GM19324 (cell line): ENCODE results near the gene CHCHD3.
"Not testable (repeated sequence)": the region's sequence is repeated elsewhere in the genome, so short reads cannot be mapped to it uniquely, and the experiment has no call there.

Experiments used
- ATAC-seq: cut with Tn5 transposase; IDR thresholded peaks from one replicate; pipeline ENCODE4 v1.9.1; 2021; ENCODE audit warnings: mild to moderate bottlenecking, moderate library complexity; ENCODE audit not compliant: unreplicated experiment, low FRiP score

CHCHD3 gene

DNA sequence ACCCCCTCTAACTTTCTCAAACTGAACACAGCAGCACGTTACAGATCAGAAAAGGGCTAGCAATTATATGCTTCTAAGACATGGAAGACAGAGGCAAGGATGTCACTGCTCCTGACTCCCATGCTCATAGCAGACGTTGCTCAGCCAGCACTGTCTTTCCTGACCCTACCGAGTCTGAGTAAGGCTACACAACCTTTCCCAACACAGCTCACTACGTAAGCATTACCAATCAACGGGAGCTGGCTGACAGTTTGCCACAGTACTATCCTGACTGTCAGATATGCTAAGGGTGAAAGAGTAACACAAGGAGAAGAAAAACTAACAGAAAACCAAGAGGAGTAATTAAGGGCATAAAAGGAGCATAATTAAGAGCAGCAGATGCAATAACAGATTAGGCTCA lies 171.2 kb downstream of the CHCHD3 start:
- ATAC-seq = no peak

DNA sequence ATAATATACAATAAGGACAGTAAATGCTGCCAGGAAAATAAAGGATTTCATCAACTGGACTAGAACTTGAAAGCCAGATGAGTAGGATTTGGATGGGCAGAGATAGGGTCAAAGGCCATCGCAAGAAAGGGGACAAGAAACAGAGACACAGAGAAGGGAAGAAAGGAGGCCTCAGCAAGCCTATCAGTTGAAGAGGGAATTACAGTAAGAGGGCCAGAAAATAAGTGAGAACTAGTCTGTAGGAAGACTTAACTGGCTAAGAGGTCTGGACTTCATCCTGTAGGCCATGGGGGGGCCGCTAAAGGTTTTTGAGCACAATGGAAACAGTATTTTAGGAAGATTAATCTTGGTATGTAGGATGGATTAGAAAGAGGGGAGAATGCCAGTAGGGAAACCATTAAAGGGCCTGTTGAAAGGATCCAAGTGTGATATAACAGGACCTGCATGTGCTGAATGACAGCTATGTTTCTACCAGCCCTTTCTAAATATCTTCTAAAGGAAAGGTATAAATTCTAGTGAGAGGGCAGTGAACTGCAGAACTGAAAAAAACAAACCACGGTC lies 174.4 kb downstream of the CHCHD3 start:
- ATAC-seq = no peak

DNA sequence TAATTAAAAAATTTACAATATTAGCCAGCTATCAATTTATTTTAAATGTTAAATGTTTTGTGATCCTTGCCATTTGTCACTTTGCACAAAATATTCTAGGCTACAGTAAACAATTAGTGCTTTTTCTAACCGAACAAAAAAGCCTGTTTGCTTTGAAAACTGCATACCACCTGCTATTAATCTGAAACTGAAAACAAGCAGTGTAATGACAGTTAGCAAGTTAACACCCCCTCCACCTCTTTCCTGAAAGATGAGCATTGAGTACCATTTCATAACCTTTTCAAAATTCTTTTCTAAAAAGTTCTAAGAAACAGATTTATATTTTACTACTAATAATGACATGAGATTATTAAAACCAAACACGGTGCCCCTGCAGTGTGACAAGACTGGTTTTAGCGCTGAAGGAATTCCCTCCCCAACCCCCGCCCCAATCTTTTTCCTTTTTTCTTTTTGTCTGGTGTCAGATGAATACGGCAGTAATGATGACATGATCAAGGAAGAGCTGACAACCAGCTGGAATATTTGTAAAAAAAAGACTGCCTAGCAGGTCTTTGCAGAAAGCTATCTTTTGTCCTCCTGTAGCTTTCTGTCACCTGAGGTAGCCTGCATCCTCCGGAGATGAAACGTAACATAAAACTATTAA lies 175.6 kb downstream of the CHCHD3 start:
- ATAC-seq = no peak

DNA sequence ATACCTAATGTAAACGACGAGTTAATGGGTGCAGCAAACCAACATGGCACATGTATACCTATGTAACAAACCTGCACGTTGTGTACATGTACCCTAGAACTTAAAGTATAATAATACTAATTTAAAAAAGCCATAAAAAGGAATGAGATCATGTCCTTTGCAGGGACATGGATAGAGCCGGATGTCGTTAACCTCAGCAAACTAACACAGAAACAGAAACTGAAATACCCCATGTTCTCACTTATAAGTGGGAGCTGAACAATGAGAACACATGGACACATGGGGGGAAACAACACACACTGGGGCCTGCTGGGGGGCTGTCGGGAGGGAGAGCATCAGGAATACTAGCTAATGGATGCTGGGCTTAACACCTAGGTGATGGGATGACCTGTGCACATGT lies 176.8 kb downstream of the CHCHD3 start:
- not testable (repeated sequence) for ATAC-seq

DNA sequence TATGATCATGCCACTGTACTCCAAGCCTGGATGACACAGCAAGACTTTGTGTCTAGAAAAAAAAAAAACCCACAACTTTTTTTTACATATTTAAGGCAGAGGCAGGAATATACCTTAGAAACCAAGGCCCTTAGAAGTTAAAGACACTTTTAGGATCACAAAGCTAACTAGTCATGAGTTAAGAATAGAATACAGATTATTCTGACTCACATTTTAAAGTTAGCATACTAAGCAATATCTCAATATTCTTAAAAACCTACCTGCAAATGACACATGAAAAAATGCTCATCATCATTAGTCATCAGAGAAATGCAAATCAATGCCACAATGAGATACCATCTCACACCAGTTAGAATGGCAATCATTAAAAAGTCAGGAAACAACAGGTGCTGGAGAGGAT lies 177.7 kb downstream of the CHCHD3 start:
- no peak for ATAC-seq

DNA sequence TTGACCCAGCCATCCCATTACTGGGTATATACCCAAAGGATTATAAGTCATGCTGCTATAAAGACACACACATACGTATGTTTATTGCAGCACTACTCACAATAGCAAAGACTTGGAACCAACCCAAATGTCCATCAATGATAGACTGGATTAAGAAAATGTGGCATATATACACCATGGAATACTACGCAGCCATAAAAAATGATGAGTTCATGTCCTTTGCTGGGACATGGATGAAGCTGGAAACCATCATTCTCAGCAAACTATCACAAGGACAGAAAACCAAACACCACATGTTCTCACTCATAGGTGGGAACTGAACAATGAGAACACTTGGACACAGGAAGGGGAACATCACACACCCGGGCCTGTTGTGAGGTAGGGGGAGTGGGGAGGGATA lies 179.6 kb downstream of the CHCHD3 start:
- not testable (repeated sequence) for ATAC-seq

DNA sequence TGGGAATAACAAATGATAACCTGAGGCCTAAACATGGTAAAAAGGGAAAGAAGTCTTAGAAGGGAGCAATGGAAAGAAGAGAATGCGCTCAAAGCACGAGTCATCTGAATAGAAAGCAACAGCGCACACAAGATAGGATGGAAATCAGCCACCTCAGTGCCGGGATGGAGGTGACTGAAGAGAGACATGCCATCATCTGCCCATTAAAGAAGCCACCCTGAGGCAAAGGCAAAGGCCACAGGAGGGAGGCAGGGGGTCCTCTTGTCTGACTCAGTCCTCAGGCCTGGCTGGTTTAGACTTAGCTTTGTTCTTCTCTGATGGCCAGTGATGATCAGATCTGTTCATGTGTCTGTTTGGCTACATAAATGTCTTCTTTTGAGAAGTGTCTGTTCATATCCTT lies 180.6 kb downstream of the CHCHD3 start:
- no peak for ATAC-seq

DNA sequence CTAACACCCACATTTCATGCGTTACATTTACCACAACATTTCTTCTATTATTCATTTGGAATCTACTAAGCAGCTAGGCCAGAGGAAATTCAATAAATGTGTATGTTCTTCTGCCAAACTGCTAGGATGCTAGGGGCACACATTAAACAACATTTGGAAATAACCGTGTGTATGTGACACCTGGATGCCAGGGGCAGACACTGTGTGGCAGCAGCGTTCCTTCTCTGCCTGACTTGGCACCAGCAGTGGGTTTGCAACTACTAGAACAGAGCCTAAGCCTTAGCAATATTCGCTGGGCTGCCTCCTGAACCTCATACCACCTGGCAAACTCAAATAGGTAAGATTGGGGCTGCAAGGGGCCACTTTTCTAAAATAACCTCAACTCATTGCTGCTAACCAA lies 182.1 kb downstream of the CHCHD3 start:
- no peak for ATAC-seq

DNA sequence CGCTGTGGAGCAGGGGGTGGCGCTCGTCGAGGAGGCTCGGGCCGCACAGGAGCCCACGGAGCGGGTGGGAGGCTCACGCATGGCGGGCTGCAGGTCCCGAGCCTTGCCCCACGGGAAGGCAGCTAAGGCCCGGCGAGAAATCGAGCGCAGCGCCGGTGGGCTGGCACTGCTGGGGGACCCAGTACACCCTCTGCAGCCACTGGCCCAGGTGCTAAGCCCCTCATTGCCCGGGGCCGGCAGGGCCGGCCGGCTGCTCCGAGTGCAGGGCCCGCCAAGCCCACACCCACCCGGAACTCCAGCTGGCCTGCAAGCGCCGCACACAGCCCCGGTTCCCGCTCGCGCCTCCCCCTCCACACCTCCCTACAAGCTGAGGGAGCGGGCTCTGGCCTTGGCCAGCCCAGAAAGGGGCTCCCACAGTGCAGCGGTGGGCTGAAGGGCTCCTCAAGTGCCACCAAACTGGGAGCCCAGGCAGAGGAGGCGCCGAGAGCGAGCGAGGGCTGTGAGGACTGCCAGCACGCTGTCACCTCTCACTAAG lies 183.2 kb downstream of the CHCHD3 start:
- not testable (repeated sequence) for ATAC-seq

DNA sequence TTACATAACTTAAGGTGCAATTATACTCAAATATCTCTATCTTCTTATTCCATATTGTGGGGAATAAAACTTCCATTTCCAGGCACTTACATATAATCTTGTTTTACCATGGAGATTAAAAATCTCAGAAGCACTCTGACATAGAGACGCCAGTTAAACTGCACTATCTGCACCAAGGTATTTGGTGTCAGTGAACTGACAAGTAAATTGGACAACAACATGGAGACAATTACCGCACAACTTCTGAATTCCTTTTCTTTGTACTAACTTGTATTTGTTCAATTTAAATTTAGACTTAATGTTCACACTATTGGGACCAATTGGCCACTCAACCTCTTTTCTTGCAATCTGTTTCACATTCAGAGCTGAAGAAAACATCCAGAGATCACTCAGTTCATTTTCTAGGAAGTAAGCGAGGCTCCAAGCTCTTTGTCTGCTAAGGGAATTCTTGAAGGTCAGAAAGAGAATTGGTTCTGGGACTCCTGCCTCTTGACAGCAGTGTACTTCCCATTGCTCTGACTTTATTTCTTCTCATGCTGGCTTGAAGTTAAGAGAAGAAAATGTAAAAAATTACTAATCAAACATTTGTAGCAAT lies 184.7 kb downstream of the CHCHD3 start:
- no peak for ATAC-seq

DNA sequence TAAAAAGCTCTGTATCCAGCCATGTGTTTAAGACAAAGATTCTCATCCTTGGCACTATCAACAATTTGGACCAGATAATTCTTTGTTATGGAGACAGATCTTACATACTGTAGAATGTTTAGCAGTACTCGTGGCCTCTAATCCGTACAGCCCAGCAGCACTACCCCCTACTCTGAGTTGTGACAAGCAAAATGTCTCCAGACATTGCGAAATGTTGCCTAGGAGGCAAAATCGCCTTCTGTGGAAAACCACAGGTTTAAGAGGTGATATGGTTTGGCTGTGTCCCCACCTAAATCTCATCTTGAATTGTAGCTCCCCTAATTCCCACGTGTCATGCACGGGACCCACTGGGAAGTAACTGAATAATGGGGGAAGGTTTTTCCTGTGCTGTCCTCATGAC lies 186.7 kb downstream of the CHCHD3 start:
- no peak for ATAC-seq

DNA sequence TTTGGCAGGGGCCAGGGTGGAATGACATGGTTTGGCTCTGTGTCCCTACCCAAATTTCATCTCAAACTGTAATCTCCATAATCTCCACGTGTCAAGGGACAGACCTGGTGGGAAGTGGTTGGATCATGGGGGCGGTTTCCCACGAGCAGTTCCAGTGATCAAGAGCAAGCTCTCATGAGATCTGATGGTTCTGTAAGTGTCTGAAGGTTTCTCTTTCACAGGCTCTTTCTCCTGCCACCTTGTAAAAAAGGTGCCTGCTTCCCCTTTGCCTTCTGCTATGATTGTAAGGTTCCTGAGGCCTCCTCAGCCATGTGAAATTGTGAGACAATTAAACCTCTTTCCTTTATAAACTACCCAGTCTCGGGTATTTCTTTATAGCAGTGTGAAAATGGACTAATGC lies 188.3 kb downstream of the CHCHD3 start:
- ATAC-seq = no peak

DNA sequence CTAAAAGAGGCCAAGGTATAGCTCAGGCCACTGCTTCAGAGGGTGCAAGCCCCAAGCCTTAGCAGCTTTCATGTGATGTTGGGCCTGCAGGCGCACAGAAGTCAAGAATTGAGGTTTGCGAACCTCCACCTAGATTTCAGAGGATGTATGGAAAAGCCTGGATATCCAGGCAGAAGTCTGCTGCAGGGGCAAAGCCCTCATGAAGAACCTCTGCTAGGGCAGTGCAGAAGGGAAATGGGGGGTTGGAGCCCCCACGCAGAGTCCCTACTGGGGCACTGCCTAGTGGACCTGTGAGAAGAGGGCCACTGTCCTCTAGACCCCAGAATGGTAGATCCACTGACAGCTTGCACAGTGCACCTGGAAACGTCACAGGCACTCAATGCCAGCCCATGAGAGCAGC lies 189.1 kb downstream of the CHCHD3 start:
- ATAC-seq = not testable (repeated sequence)

DNA sequence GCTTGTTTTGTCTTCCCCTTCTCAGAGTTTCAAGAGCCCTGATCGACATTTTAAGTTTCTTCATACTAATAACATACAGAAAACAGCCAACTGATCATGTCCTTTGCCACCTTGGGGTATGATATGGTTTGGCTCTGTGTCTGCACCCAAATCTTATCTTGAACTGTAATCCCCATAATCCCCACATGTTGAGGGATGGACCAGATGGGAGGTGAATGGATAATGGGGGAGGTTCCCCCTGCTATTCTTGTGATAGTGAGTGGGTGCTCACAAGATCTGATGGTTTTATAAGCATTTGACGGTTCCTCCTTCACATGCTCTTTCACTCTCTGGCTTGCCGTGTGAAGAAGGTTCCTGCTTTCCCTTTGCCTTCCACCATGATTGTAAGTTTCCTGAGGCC lies 190.3 kb downstream of the CHCHD3 start:
- no peak for ATAC-seq

DNA sequence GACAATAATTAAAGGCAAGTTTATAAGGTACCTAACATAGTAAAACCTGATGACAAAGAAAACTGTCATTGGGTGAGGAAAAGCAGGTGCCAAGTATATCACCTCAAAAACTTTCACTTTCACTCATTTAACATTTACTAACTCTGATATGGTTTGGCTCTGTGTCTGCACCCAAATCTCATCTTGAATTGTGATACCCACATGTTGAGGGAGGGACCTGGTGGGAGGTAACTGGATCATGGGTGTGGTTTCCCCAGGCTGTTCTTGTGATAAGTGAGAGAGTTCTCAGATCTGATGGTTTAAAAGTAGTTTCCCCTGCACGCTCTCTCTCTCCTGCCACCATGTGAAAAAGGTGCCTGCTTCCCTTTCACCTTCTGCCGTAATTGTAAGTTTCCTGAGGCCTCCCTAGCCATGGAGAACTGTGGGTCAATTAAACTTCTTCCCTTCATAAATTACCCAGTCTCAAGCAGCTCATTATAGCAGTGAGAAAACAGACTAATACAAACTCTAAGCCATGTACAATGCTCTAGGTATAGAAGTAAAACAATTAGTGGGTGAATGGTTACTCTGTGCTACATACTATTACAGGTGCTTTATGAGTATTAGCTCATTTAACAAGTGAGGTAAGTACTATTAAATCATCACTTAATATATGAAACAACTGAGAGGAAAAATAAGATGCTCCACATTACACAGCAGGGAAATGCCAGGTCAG lies 199.0 kb downstream of the CHCHD3 start:
- no peak for ATAC-seq

DNA sequence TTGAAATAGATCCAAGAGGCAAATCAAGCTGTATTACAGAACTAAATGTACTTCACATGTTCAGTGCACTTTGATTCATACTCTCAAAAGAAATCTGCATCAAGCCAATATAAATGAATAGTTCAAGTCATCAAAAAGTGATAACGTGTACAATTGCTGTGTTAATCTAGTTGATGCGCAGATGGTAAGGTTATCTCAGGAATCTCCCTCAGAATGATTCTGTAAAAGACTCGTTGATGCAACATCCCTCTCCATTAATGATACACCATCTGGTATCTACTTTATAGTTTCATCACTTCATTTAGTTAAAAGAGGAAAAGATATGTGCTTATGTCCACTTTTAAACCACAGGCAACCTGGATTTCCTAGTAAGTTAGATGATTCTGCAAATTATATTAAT lies 200.6 kb downstream of the CHCHD3 start:
- no peak for ATAC-seq

DNA sequence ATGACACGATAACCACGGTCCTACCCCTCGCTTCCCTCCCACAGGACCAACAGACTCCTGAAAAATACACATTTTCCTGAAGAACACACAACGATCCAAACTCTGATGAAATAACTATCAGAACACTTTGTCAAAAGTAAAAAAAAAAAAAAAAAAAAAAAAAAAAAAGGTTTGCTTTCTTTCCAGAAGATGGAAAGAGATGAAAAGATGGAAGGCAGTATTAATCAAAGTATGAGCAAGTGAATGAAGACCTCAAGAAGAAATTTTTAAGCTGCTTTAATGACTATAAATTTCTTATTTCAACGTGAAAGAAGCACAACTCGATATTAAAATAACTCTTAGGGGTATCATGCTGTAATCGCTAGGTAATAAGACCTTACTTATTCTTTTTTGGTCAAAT lies 202.3 kb downstream of the CHCHD3 start:
- no peak for ATAC-seq

DNA sequence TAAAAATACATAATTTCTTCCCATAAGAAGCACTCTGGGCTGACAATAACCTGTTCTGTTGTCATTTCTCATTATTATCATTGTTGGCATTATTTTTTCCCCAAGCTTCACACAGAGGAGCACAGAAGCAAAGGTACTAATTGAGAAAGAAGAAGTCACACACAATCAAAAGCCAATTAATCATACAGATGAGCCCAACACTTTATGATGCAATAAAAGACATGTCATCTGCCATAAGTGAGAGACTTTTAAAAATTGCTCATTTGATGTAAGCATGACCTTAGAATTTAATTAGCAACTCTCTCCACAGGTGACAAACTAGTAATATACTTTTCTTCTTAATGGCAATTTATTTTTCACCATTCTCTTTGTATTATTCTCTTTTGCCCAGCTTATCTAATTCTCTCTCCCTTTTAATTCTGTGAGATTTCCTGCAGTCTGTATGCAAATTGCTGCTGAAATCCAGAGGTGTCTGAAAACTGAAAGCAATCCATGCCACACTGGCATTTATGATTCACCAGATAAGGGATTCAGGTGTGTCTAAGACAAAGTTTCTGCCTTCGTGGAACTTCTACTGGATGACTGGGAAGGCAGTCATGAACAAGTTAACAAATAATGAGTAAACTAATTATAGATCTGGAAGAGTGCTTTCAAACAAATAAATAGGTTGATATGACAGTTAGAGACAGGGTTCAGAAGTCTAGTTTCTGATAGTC lies 203.5 kb downstream of the CHCHD3 start:
- ATAC-seq = no peak

DNA sequence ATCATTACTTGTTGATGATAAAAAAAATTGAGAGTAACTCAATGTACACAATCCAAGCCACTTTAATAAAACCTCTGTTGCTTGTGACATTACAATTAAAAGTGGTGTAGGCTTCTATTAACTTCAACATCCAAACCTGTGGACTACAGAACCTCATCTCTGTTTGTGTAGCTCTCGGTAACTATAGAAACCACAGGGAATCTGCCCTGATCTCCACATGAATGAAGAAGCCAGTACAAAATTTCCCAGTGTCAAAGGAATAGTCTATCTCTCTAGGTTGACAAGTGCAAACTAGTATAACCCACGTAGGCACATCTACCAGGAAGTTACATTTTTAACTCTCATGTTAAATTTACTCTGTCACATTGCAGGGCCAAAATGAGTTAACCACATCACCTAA lies 204.3 kb downstream of the CHCHD3 start:
- ATAC-seq = no peak

DNA sequence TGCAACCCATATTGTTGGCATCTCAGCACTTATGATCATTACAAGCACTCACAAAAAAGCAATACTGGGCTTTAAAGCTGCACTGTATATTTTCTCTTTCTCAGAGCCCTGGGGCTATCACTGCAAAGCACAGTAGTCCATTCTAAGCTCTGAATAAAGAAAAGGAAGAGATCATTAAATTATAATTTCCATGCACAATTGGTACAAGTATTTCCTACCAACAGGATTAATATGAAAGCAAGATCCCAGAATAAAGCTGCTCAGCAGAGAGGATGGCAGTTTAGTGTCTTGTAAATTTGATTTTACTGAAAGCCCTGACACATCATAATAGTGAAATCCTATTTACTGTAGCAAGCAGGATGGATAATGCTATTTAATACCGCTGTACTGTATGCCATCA lies 205.3 kb downstream of the CHCHD3 start:
- ATAC-seq = no peak

DNA sequence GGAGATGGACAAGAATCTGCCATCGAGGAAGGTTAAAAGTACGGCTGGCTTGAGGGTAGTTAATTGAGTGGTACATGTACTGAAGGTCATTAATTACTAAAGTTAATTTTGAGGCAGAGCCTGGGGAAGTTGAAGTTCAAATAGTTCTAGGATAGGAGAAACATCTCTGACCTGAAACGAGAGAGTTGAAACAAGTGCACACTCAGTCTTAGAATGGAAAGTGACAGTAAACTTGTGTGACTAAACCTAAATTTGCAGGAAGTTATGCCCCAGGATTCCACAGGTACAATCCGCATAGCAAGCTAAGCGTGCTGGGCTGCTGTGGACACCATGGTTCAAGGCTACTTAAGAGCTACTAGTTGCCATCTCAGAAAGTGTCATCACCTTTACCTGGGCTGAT lies 209.9 kb downstream of the CHCHD3 start:
- ATAC-seq = no peak
